ENCODE results near the gene DDX31.

DDX31 gene

GRCh38 chr9:132543251-132543650 lies 126.5 kb downstream of the DDX31 start:
- no peak for DNase-seq

Measured in CD4-positive, alpha-beta T cell treated with Interleukin-17A for 1 hour (primary cell).